ENCODE measurements around the gene CTRL. TPM values are rescaled to one million over a fixed set of nuclear protein-coding genes. Genes with fewer than 3 reads are reported as not detected.
"Not testable (repeated sequence)": the region's sequence is repeated elsewhere in the genome, so short reads cannot be mapped to it uniquely, and the experiment has no call there.

Gene CTRL
- total RNA-seq, 2 donors from 2014 or later: 0.66 to 2.3 TPM

- no peak for TF ChIP-seq CTCF (conservative IDR thresholded peaks at IDR 0.05)
- Histone ChIP-seq H3K27ac (ENCODE audit: low read depth, low read length) (no peak overlapping the region), H3K4me1 (ENCODE audit: control insufficient read depth, insufficient read depth, low read length) (no peaks in the 10 kb centered on the region), H3K4me3 (ENCODE audit: low read length) (no peak overlapping the region), H3K9me3 (ENCODE audit: control insufficient read depth, low read length) (no peaks in the 10 kb centered on the region), H3K36me3 (ENCODE audit: control insufficient read depth, insufficient read depth, low read length) (no peaks in the 10 kb centered on the region), H3K9ac (ENCODE audit: extremely low read depth, low read length, poor library complexity, severe bottlenecking) (no peak overlapping the region), H3K27me3 (ENCODE audit: control insufficient read depth, insufficient read depth, low read length, poor library complexity, severe bottlenecking) (peaks cover 15% of the 10 kb centered on the region)
- DNase-seq: no peak
- H3K4me1 Mint-ChIP-seq: no peaks in the 10 kb centered on the region
- H3K36me3 Mint-ChIP-seq (ENCODE audit: low read depth): no peaks in the 10 kb centered on the region
- H3K4me3 Mint-ChIP-seq: no peak overlapping the region
- peaks cover 18% of the 10 kb centered on the region for H3K27me3 Mint-ChIP-seq (ENCODE audit: insufficient read depth)
- H3K27ac Mint-ChIP-seq: no peak overlapping the region
- no peaks in the 10 kb centered on the region for H3K9me3 Mint-ChIP-seq
- WGBS, 2 experiments (ENCODE audit: insufficient coverage in 1 of 2, insufficient read length in 1 of 2): 85 to 87% methylated on average over 7 to 14 of the region's 14 CpGs
Observed at GRCh38 chr16:67975321-67976105, 43.9 kb upstream of the CTRL start.

- not testable (repeated sequence) for H3K27me3 ChIP-seq (ENCODE audit: control insufficient read depth, insufficient read depth, low read length, poor library complexity, severe bottlenecking); H3K4me1 Mint-ChIP-seq; H3K36me3 ChIP-seq (ENCODE audit: control insufficient read depth, insufficient read depth, low read length); H3K9me3 Mint-ChIP-seq; H3K27ac Mint-ChIP-seq; H3K4me3 Mint-ChIP-seq; H3K9me3 ChIP-seq (ENCODE audit: control insufficient read depth, low read length); DNase-seq; H3K9ac ChIP-seq (ENCODE audit: extremely low read depth, low read length, poor library complexity, severe bottlenecking); H3K27ac ChIP-seq (ENCODE audit: low read depth, low read length); H3K4me1 ChIP-seq (ENCODE audit: control insufficient read depth, insufficient read depth, low read length); H3K36me3 Mint-ChIP-seq (ENCODE audit: low read depth); H3K4me3 ChIP-seq (ENCODE audit: low read length)
- 93 to 95% methylated on average over 6 to 7 of the region's 7 CpGs for WGBS, 2 experiments (ENCODE audit: insufficient coverage in 1 of 2, insufficient read length in 1 of 2)
- H3K27me3 Mint-ChIP-seq (ENCODE audit: insufficient read depth): peaks cover 22% of the 10 kb centered on the region
Observed at GRCh38 chr16:67972285-67972684, 40.6 kb upstream of the CTRL start.

- Mint-ChIP-seq H3K4me3 (no peak overlapping the region), H3K36me3 (ENCODE audit: low read depth) (no peaks in the 10 kb centered on the region), H3K27me3 (ENCODE audit: insufficient read depth) (peaks cover 15% of the 10 kb centered on the region), H3K27ac (no peak overlapping the region), H3K4me1 (peaks cover 19% of the 10 kb centered on the region), H3K9me3 (no peaks in the 10 kb centered on the region)
- Histone ChIP-seq H3K9ac (ENCODE audit: extremely low read depth, low read length, poor library complexity, severe bottlenecking) (no peak overlapping the region), H3K27ac (ENCODE audit: low read depth, low read length) (no peak overlapping the region), H3K27me3 (ENCODE audit: control insufficient read depth, insufficient read depth, low read length, poor library complexity, severe bottlenecking) (no peaks in the 10 kb centered on the region), H3K36me3 (ENCODE audit: control insufficient read depth, insufficient read depth, low read length) (no peaks in the 10 kb centered on the region), H3K9me3 (ENCODE audit: control insufficient read depth, low read length) (no peaks in the 10 kb centered on the region), H3K4me1 (ENCODE audit: control insufficient read depth, insufficient read depth, low read length) (peaks cover 2% of the 10 kb centered on the region), H3K4me3 (ENCODE audit: low read length) (no peak overlapping the region)
- TF ChIP-seq CTCF (conservative IDR thresholded peaks at IDR 0.05): no peak
- DNase-seq: no peak
- WGBS, 2 experiments (ENCODE audit: insufficient coverage in 1 of 2, insufficient read length in 1 of 2): 90 to 95% methylated on average over 8 to 9 of the region's 9 CpGs
Observed at GRCh38 chr16:67971111-67971510, 39.4 kb upstream of the CTRL start.
